Measurements from ENCODE around the gene OSMR. TPM values are rescaled to one million over a fixed set of nuclear protein-coding genes. Genes with fewer than 3 reads are reported as not detected.

Gene OSMR
- polyA plus RNA-seq, 1 donor from 2014 or later, result not detected

DNA sequence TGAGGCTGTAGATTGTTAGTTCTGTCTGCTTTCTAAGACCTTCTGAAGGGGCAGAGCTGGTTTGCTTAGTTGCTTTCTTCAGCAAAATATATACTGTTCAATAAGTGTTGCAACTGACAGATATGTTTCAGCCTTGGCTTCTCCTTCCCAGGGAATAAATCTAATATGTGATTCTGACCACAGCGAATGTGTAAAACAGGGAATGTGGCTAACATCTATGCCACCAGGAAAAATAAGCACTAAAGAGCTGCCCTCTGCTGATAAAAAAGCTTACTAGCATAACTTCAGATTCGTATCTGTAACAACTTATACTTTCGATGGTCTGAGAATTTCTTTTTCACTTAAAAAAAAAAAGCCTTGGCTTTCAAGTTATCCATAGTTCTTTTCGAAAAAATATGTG, 13.0 kb upstream of the OSMR start:
- H3K4me2 ChIP-seq (ENCODE audit: low read length), result no peak overlapping the region

GRCh38 chr5:38835887-38836286, 9.9 kb upstream of the OSMR start:
- Histone ChIP-seq H3K9me3 (ENCODE audit: low read length) (no peaks in the 10 kb centered on the region), H4K20me1 (ENCODE audit: insufficient read depth) (no peaks in the 10 kb centered on the region), H3F3A (ENCODE audit: insufficient read depth, low read length, poor library complexity, severe bottlenecking) (no peaks in the 10 kb centered on the region), H3K27ac (ENCODE audit: low read length) (no peak overlapping the region), H3K36me3 (ENCODE audit: insufficient read depth, low read length) (no peaks in the 10 kb centered on the region), H3K9me2 (ENCODE audit: insufficient read depth, low read length) (no peaks in the 10 kb centered on the region), H2AFZ (ENCODE audit: low read depth, low read length) (no peak overlapping the region), H3K4me3 (ENCODE audit: low read length) (no peak overlapping the region), H3K79me2 (replicated peaks; ENCODE audit: insufficient read depth, low read length) (no peaks in the 10 kb centered on the region), H3K4me2 (ENCODE audit: low read length) (no peak overlapping the region), H3K27me3 (ENCODE audit: insufficient read depth, low read depth, low read length) (no peaks in the 10 kb centered on the region), H3K9ac (ENCODE audit: low read length) (no peak overlapping the region)
- TF ChIP-seq CTCF (IDR thresholded peaks at IDR 0.05; ENCODE audit: poor library complexity, severe bottlenecking), result no peak
- no peak for TF ChIP-seq TAF1 (IDR thresholded peaks at IDR 0.05; ENCODE audit: low read depth)
- TF ChIP-seq EP300 (conservative IDR thresholded peaks at IDR 0.05; ENCODE audit: poor library complexity, severe bottlenecking), result no peak
- TF ChIP-seq POLR2AphosphoS5 (IDR thresholded peaks at IDR 0.05), result no peak
- no peak for TF ChIP-seq RAD21 (conservative IDR thresholded peaks at IDR 0.05)
- no peak for TF ChIP-seq REST (IDR thresholded peaks at IDR 0.05; ENCODE audit: borderline replicate concordance)
- TF ChIP-seq SMC3 (conservative IDR thresholded peaks at IDR 0.05; ENCODE audit: poor library complexity), result no peak
- TF ChIP-seq MXI1 (conservative IDR thresholded peaks at IDR 0.05; ENCODE audit: poor library complexity, severe bottlenecking), result no peak
- TF ChIP-seq EZH2 (IDR thresholded peaks at IDR 0.05; ENCODE audit: borderline replicate concordance, insufficient read depth, low read length, poor library complexity, severe bottlenecking), result no peak

More for the DNA sequence above, 13.0 kb upstream of the OSMR start:
- no peaks in the 10 kb centered on the region for H3K9me2 ChIP-seq (ENCODE audit: insufficient read depth, low read length)
- no peaks in the 10 kb centered on the region for H3F3A ChIP-seq (ENCODE audit: insufficient read depth, low read length, poor library complexity, severe bottlenecking)
- H3K36me3 ChIP-seq (ENCODE audit: insufficient read depth, low read length), result no peaks in the 10 kb centered on the region
- H3K79me2 ChIP-seq (replicated peaks; ENCODE audit: insufficient read depth, low read length), result no peaks in the 10 kb centered on the region
- no peaks in the 10 kb centered on the region for H4K20me1 ChIP-seq (ENCODE audit: insufficient read depth)
- H2AFZ ChIP-seq (ENCODE audit: low read depth, low read length), result no peak overlapping the region
- TF ChIP-seq CTCF (IDR thresholded peaks at IDR 0.05; ENCODE audit: poor library complexity, severe bottlenecking) (peak; percentile 22), RAD21 (conservative IDR thresholded peaks at IDR 0.05) (no peak), SMC3 (conservative IDR thresholded peaks at IDR 0.05; ENCODE audit: poor library complexity) (peak; percentile 26)
- H3K27ac ChIP-seq (ENCODE audit: low read length), result no peak overlapping the region
- no peaks in the 10 kb centered on the region for H3K27me3 ChIP-seq (ENCODE audit: insufficient read depth, low read depth, low read length)
- no peaks in the 10 kb centered on the region for H3K9me3 ChIP-seq (ENCODE audit: low read length)
- H3K9ac ChIP-seq (ENCODE audit: low read length), result no peak overlapping the region
- H3K4me3 ChIP-seq (ENCODE audit: low read length), result no peak overlapping the region
